Activated naive CD4-positive, alpha-beta T cell treated with Interleukin-2 at 50 U/mL for 16 hours (primary cell): ENCODE results near the gene FANCL.
A peak's percentile ranks its signal among the peaks of the same experiment; 100 is the strongest.
"Not testable (repeated sequence)": the region's sequence is repeated elsewhere in the genome, so short reads cannot be mapped to it uniquely, and the experiment has no call there.

Experiments used
- DNase-seq: peaks from one replicate; pipeline ENCODE4 v3.0.0-alpha.2; 2020

Gene FANCL

GRCh38 chr2:58240670-58241545 is at the start of gene FANCL:
TSS of gene FANCL (minus strand) at chr2:58241325. CDS start at chr2:58241313, 12 bp downstream.
- peak; percentile 73 for DNase-seq

GRCh38 chr2:58289029-58289428 is 47.9 kb upstream of the FANCL start:
- DNase-seq = no peak

GRCh38 chr2:58283931-58284330 is 42.8 kb upstream of the FANCL start:
- DNase-seq = no peak

DNA sequence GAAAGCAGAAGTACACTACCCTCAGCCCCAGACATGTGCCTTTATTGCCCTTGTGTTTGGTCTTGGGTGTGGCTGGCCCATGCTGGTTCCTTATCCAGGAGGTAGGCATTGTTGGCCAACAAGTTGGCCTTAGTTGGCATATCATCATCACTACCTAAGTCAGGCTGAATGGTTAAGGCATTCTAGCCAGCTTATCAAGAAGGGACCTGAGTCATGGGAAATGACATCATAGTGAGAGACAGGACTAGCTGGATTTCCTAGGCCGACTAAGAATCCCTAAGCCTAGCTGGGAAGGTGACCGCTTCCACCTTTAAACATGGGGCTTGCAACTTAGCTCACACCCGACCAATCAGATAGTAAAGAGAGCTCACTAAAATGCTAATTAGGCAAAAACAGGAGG is 34.0 kb upstream of the FANCL start:
- DNase-seq = not testable (repeated sequence)

- DNase-seq = no peak
These were observed 30.7 kb upstream of the FANCL start for GRCh38 chr2:58271826-58272225.

GRCh38 chr2:58268685-58269084 is 27.6 kb upstream of the FANCL start:
- DNase-seq = no peak

DNA sequence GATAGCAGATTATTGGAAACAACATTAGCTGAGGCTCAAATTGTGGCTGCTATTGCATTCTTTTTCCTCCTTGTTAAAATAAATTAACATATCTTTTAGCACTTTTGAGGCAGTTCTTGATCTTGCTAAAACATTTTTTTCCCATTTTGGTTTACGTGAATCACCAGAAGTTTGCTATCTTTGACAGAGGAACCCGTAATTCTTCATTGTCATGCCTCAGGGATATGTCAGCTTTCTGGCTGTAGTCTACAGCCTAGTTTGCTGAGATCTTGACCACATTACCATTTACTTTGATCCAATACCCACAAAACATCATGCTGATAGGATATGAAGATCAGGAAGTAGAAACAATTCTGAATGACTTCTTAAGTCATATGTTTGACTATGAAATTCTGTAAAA is 25.1 kb upstream of the FANCL start:
- no peak for DNase-seq

GRCh38 chr2:58261209-58261608 is 20.1 kb upstream of the FANCL start:
- no peak for DNase-seq

- DNase-seq = peak; percentile 13
These were observed 17.3 kb upstream of the FANCL start for GRCh38 chr2:58258456-58258855.

DNA sequence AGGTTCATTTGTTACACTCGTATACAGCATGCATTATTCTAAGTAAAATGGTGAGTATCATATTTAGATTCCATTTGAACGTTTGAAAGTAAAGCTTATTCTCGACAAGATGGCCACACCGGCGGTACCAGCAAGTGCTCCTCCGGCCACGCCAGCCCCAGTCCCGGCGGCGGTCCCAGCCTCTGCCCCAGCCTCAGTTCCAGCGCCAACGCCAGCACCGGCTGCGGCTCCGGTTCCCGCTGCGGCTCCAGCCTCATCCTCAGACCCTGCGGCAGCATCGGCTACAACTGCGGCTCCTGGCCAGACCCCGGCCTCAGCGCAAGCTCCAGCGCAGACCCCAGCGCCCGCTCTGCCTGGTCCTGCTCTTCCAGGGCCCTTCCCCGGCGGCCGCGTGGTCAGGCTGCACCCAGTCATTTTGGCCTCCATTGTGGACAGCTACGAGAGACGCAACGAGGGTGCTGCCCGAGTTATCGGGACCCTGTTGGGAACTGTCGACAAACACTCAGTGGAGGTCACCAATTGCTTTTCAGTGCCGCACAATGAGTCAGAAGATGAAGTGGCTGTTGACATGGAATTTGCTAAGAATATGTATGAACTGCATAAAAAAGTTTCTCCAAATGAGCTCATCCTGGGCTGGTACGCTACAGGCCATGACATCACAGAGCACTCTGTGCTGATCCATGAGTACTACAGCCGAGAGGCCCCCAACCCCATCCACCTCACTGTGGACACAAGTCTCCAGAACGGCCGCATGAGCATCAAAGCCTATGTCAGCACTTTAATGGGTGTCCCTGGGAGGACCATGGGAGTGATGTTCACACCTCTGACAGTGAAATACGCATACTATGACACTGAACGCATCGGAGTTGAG is 10.4 kb upstream of the FANCL start:
- not testable (repeated sequence) for DNase-seq

- DNase-seq = no peak
These were observed 380 bp upstream of the FANCL start for GRCh38 chr2:58241546-58241864.

GRCh38 chr2:58239243-58239925 is 1.7 kb downstream of the FANCL start:
- no peak for DNase-seq

DNA sequence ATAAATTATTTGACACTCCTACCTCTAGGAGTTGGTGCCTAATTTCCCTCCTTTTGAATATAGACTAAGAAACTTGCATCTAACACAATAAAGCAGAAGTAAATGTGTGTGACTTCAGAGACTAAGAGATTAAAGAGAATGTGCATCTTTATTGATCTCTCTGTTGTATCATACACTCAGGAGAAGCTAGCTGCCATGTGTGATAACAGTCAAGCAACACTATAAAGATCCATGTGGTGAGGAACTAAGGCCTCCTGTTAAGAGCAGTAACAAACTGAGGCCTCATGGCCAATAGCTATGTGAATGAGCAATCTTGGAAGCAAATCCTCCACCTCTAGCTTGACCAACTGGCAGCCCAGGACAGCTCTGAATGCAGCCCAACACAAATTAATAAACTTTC is 3.4 kb downstream of the FANCL start:
- no peak for DNase-seq

- DNase-seq = no peak
These were observed 5.1 kb downstream of the FANCL start for GRCh38 chr2:58235984-58236383.

GRCh38 chr2:58235170-58235569 is 6.0 kb downstream of the FANCL start:
- no peak for DNase-seq

DNA sequence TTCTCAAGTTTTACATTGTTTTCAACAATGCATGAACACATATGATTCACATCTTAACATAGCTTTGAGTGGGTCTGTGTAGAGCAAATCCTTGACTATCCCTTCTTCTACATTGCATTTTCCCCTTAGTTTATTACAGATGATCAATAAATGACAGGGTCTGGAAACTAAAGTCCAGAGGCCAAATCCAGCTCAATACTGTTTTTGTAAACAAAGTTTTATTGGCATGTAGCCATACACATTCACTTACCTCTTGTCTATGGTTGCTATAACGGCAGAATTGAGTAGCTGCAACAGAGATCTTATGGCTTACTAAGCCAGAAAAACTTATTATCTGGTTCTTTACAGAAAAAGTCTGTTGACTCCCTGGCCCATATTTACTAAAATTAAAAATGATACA is 12.8 kb downstream of the FANCL start:
- DNase-seq = no peak

DNA sequence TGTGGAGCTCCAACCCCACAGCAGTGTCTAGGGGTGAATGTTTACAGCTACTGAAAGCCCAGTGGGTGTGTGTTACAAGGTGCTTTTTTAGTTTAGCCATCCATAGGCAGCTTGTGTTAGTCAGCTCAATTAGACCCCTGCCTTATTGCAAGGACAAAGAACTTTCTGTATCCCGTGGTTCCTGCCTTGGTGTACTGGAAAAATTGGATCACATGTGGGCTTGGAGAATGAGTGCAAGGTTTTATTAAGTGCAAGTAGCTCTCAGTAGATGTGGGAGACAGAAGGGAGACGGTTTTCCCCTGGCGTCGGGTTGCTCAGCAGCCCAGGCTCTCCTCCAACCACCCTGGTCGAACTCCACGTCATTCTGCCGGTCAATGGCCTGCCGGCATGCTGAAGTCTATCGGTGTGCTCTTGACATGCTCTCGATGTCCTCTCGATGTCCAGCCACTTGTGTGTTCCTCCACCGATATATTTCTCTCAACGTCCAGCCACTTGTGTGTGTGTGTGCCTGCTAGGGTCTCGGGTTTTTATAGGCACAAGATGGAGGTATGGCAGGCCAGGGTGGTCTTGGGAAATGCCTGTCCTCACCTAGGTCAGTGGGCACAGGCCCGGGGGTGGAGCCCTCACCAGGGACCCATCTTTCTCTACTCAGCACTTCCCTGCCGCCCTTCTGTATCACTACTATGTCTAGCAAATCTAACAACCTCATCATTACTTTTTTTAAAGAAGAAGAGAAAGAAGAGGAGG is 13.8 kb downstream of the FANCL start:
- no peak for DNase-seq

DNA sequence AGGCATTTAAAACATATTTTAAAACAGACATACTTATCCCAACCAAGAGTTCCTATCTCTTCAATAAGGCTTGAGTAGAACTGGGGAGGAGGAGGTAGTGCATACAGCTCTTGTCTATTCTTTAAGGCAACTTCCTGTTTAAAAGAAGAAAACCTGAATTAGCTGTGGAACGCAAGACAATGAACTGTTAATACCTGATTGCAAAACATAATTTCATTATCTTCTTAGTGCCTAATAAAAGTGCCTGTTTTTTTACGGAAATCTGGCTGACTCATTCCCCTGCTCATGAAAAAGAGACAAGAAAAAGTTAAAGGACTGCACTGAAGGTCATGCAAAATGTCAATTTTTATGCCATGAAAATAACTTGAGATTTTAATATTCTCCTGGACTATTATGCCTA is 19.2 kb downstream of the FANCL start:
- DNase-seq = no peak

DNA sequence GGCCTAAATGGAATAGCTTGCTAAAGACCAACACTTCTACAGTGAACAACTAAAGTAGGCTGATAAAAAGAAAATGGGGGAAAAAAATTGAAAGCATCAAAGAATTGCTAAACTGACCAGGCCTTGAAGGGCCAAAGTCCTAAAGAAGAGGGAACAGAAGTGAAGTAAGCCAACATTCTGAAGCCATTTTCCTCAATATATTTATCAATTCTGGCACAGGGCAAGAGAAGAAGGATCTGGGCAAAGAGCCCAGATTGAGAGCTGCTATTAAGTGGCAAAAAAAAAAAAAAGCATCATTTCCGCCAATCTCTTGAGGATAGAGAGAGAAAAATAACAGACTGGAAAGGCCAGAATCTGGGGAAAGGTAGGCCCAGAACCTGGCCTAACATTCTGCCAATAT is 25.7 kb downstream of the FANCL start:
- DNase-seq = no peak

- not testable (repeated sequence) for DNase-seq
These were observed 30.1 kb downstream of the FANCL start for GRCh38 chr2:58210951-58211568.

DNA sequence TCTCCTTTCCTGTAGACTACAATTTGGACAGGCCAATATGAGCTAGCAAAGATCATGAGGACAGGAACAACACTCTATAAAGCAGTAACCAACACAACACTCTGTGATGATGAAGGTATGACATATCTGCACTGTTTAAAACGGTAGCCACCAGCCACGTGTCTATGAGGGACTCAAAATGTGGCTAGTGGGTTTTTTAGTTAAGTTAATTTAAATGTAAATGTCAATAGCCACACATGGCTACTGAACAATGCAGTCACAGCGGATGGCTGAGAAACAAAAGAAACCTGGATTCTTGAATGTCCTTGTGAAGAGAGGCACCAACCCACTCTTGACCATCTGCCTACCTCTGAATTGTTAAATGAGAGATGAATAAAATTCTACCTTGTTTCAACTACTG is 33.9 kb downstream of the FANCL start:
- no peak for DNase-seq

DNA sequence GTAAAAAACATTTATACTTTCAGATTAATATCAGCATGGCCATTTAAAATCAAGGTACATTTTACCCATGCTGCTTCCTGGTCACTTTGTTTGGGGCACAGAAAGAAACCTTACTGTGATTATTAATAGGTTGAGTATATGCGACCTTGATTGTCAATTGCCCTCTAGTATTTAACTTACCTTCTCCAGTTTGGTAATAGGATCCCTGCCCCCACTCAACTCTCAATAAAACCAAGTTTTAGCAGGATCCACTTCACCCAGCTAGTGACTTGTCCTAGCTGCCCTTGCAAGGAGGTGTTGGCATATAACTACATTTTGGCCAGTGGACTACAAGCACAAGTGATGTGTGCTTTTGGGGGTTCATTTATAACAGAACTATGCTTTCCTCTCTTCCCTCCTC is 34.3 kb downstream of the FANCL start:
- DNase-seq = no peak
